ENCODE data around the gene TMEM220.

DNA sequence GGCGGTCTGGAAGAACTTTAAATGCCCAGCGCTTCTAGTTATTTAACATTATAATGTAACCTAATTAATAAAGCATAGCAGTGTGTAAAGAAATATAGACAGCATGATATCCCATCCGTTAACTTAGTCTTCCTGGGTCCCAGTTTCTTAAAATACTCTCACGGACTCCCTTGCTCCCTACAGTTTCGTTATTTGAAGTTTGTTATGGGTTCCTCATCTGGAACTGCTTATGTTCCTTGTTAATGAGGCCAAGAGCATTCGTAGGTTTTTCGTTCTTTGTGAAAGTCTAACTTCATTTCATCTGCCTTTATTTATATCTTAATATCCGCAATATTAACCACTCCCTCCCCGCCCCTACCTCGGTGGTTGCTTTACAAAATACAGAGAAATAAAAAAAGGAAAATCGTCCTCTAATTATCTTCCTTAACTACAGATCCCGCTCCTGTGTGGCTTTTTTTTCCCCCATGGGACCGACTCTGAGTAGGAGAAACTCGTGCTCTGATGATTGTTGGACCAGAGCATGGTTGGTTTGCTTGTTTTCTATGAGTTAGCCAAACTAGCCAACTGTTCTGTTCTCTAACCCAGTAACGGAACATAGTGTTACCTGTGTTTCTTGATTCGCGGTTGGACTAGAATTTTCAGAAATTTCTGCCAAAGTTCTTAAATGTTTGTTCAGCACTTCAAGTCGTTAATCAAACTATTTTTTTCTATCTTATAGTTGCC lies 31.6 kb downstream of the TMEM220 start:
- TF ChIP-seq EZH2 (IDR thresholded peaks at IDR 0.05; ENCODE audit: insufficient read depth, poor library complexity, severe bottlenecking) (no peak), EZH2phosphoT487 (IDR thresholded peaks at IDR 0.05; ENCODE audit: insufficient read depth, low read depth) (no peak)

Data from GM23248 (cell line).